ENCODE data around the gene GABBR2.
"Not testable (repeated sequence)": the region's sequence is repeated elsewhere in the genome, so short reads cannot be mapped to it uniquely, and the experiment has no call there.

GABBR2 gene

DNA sequence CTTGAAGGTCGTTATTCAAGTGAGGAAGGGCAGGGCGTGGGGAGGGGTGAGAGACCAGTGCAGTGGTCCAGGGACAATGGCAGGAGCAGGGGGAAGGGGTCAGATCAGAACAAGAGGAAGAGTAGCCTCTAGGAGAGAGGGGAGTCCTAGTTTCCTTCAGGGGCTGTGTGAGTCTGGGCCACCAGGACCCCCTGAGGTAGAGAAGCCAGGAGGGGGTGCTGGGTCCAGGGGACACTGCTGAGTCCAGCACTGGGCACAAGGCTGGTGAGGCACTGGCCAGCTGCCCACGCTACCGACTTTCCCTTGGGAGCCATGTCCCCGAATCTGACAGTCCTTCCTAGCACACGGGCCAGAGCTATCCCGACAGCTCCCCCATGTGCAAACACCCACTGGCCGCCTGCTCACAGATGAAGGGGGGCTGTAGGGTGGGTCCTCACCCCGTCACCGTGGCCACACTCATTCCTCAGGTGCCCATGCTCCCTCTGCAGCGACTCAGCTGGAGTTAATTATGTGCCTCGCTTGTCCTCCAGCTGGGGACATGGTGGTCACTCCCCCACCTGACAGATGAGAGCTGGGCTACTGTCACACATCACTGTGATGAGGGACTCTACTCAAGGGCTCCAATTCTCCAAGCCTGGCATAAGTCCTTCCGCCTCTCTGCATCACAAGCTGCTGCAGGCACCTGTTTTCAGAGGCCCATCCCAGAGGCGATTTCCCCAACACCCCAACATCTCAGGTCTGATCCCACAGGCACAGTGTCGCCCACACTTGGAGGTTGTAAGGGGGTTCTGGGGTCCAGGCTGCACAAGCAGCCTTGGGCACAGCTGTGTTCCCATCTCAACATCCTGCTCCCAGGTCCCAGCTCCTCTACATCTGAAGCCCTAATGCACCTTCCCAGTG lies 115.1 kb downstream of the GABBR2 start:
- no peak for DNase-seq (ENCODE audit: low read depth)

DNA sequence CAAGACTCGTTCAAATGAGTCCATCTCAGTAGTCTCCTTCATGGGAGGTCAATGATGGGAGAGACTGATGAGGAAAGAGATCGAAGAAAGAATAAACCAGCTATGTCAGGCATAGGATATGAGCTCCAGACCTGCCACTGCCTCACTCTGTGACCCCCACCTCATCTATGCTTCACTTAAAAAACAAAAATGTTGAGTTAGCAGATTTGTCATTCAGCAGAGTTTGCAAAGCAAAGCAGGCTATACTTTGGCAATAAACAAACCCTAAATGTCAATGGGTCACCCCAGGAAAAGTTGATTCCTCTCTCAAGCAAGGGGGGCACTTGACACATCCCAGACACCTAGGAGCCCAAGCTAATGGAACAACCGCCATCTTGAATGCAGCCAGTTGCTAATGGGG lies 117.0 kb downstream of the GABBR2 start:
- DNase-seq (ENCODE audit: low read depth), result no peak

- no peak for DNase-seq (ENCODE audit: low read depth)
These were observed 118.6 kb downstream of the GABBR2 start for GRCh38 chr9:98590101-98590500.

GRCh38 chr9:98589102-98589501 lies 119.6 kb downstream of the GABBR2 start:
- DNase-seq (ENCODE audit: low read depth), result no peak

DNA sequence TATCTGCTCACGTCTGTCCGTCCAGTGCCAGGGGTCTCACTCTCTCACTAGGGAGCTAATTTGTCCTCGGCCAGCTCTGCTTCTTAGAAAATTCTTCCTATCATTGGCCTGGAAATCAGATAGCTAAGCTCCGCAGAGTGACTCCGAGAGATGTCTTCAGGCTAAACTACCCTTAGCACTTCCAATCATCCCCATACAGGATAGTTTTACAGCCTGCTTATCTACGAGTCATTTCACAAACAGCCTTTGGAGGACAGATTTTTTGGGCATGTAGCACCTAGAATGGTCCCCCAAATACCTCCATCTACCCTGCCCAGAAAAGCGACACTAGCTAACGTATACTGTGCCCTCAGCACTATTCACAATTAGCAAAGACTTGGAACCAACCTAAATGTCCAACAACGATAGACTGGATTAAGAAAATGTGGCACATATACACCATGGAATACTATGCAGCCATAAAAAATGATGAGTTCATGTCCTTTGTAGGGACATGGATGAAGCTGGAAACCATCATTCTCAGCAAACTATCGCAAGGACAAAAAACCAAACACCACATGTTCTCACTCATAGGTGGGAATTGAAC lies 123.8 kb downstream of the GABBR2 start:
- not testable (repeated sequence) for DNase-seq (ENCODE audit: low read depth)

- no peak for DNase-seq (ENCODE audit: low read depth)
These were observed 124.7 kb downstream of the GABBR2 start for GRCh38 chr9:98584059-98584458.

DNA sequence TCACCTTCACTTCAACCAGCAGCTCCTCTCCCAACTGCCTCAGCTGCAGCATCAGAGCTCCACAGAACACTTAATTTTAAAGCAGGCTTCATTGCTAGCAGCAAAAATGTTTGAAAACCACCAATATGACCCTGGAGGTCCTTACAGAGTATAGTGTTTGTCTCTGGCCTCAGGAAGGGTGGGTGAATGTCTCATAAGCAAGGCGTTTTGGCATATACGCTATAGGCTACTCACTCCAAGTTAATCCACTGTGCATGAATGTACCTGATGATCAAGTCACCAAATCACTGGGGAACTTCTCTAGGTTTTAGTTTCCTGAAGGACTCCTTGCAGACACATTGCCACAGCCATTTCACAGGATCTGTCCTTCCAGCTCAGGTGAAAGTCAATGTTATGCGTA lies 125.3 kb downstream of the GABBR2 start:
- no peak for DNase-seq (ENCODE audit: low read depth)

- no peak for DNase-seq (ENCODE audit: low read depth)
These were observed 127.8 kb downstream of the GABBR2 start for GRCh38 chr9:98580956-98581355.

DNA sequence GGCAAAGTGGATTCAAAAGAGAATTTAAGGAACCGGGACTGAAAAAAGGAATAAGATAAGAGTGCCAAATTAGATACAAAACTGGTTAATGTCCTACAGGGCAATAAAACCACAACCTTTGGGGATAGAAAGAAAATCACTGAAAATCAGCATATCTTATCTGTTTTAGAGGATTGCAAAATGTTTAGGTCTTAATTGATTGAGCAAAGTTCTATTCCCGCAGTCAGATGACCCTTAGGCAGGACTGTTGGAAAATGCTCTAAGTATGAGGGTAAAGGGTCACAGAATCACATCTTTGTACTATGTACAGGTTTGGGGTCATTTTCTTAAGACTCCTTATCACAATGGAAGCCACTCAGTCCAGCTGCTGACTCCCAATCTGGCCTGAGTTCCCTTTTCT lies 129.0 kb downstream of the GABBR2 start:
- no peak for DNase-seq (ENCODE audit: low read depth)

- no peak for DNase-seq (ENCODE audit: low read depth)
These were observed 131.3 kb downstream of the GABBR2 start for GRCh38 chr9:98577446-98577845.

GRCh38 chr9:98576859-98577258 lies 131.9 kb downstream of the GABBR2 start:
- DNase-seq (ENCODE audit: low read depth), result no peak

GRCh38 chr9:98576354-98576753 lies 132.4 kb downstream of the GABBR2 start:
- no peak for DNase-seq (ENCODE audit: low read depth)

- DNase-seq (ENCODE audit: low read depth), result no peak
These were observed 133.1 kb downstream of the GABBR2 start for GRCh38 chr9:98575379-98576346.

- no peak for DNase-seq (ENCODE audit: low read depth)
These were observed 134.9 kb downstream of the GABBR2 start for GRCh38 chr9:98573749-98574278.

- DNase-seq (ENCODE audit: low read depth), result no peak
These were observed 135.9 kb downstream of the GABBR2 start for GRCh38 chr9:98572796-98573195.

GRCh38 chr9:98572054-98572627 lies 136.6 kb downstream of the GABBR2 start:
- no peak for DNase-seq (ENCODE audit: low read depth)

DNA sequence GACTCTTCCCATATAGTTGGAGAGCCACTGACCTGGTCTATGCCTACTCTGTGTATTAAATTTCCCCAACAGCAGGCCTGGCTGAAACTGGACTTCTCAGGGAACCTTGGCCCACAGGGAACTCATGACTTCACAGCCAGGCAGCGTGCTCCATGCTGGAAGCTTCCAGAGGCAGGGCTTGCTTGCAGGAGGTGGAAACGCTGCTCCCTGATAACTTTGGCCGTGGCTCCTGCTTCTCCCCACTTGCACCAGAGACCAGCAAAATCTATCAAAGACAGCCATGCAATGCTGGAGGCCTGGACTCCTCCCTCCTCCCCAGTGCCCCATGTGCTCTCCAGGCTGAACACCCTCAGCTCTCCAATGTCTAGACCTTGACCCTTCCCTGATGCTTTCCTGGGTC lies 137.1 kb downstream of the GABBR2 start:
- DNase-seq (ENCODE audit: low read depth), result no peak

DNA sequence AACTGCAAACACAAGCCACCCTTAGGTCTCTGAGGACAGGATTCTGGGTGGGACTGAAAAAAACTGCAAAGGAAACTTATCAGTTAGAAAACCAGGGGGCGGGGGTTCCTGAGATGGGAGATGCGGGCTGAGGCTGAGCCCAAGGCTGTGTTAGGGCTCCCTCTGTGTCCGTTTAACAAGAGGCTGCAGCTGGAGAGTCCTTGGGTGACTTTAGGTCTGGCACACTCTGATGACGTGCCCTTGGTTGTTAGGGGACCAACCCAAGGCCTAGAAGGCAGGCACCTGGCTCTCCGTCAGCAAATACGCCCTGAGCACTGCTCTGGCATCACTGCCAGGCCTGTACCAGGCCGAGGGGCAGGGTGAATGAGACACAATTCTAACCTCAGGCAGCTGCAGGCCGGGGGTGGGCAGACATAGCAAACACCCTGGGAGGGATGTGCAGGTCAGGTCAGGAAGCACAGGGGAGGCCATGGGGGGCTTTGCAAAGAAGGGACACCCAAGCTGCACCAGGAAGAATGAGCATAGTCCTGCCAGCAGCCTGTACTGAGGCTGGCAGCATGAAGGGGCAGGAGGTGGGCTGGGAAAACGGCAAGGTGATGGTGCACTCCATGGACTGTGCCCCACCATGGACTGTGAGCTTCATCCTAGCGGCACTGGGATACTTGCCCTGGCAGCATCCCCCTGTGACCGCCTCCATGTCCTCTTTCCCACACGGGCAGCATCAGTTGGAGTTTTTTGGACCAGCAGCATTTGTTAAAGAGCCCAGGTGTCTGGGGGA lies 137.9 kb downstream of the GABBR2 start:
- DNase-seq (ENCODE audit: low read depth), result no peak

DNA sequence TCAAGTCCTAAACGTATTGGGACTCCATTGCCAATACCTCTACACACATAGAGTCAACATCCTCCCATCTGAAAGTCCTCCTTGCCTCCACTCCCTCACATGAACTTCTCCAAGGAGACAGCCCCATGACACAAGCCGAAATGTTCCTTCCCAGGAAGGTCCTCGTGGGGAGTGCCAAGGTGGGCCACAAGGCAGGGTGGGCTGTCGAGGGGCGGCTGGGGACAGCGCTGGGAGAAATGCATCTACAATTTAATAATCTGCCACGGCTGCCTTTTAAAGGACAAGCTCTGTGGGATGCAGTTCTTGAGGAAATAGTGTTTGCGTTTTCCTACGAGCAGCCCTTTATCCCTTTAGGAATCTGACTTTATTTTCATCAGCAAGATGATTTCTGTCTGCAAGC lies 138.7 kb downstream of the GABBR2 start:
- no peak for DNase-seq (ENCODE audit: low read depth)

GRCh38 chr9:98569491-98569890 lies 139.2 kb downstream of the GABBR2 start:
- DNase-seq (ENCODE audit: low read depth), result no peak

GRCh38 chr9:98568909-98569469 lies 139.7 kb downstream of the GABBR2 start:
- DNase-seq (ENCODE audit: low read depth), result no peak

Measured in stimulated activated CD8-positive, alpha-beta memory T cell treated with anti-CD3 and anti-CD28 coated beads, Interleukin-7, amount 100 ng/mL, for 24 hours (primary cell).